Activated CD8-positive, alpha-beta memory T cell treated with anti-CD3 and anti-CD28 coated beads, Interleukin-2, amount 10 ng/mL, durations not matched to agents 7 days and 5 days (primary cell): Measurements from ENCODE around the gene CPSF7. TPM values are rescaled to one million over a fixed set of nuclear protein-coding genes. Genes with fewer than 3 reads are reported as not detected.
A peak's percentile ranks its signal among the peaks of the same experiment; 100 is the strongest.
"Not testable (repeated sequence)": the region's sequence is repeated elsewhere in the genome, so short reads cannot be mapped to it uniquely, and the experiment has no call there.

ENCODE experiments used
- ATAC-seq: fragments of 150-1000 bp; cut with Tn5 transposase; one replicate; pipeline ENCODE4 v1.10.0; 2021; ENCODE audit warnings: moderate library complexity
- CTCF ChIA-PET: fragments of 350-600 bp; sonication (Branson Sonifier 250); formaldehyde crosslinking; loops from one replicate; lab custom pipeline; 2021; ENCODE audit warnings: antibody characterized with exemption; lab: Charles Lee
- DNase-seq: peaks from one replicate; pipeline ENCODE4 v3.0.0-alpha.2; 2020
- H3K27ac Mint-ChIP-seq: one replicate; pipeline ENCODE4 v1.8.0; 2021; ENCODE audit warnings: mild to moderate bottlenecking, mixed read lengths
- H3K27me3 Mint-ChIP-seq: one replicate; pipeline ENCODE4 v1.8.0; 2021; ENCODE audit warnings: mixed read lengths
- H3K36me3 Mint-ChIP-seq: one replicate; pipeline ENCODE4 v1.8.0; 2021; ENCODE audit warnings: mild to moderate bottlenecking, mixed read lengths
- H3K4me1 Mint-ChIP-seq: one replicate; pipeline ENCODE4 v1.8.0; 2021; ENCODE audit warnings: mixed read lengths
- H3K4me3 Mint-ChIP-seq: one replicate; pipeline ENCODE4 v1.8.0; 2021; ENCODE audit warnings: mild to moderate bottlenecking, moderate library complexity, mixed read lengths
- H3K9me3 Mint-ChIP-seq: one replicate; pipeline ENCODE4 v1.8.0; 2022; ENCODE audit warnings: low read depth, mixed read lengths
- total RNA-seq, 2 experiments: library from RNA; stranded (reverse); gene quantifications; one replicate each; pipeline ENCODE4 v1.2.3, GENCODE V29; 2021

Gene CPSF7
- total RNA-seq, 2 experiments from 2014 or later: 103 to 118 TPM

DNA sequence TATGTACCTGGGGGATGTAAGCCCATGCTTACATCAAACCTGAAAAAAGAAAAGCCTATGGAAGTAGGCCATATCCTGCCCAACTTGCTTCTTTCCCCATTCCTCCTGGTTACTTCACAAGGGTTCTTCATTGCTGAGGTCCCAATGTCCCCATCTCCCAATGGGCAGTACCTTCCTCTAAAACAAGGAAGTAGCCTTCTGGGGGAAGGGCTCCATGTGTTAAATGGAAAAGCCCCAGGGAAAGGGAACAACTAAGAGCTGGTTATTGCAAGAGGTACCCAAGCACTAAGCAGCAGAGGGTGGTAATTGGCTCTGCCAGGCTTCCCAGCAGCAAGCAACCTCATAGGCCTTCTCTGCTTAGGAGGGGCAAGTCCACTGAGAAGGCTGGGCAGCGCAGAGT lies 26.1 kb downstream of the CPSF7 start:
- CTCF ChIA-PET: no interaction called here
- peaks cover 47% of the 10 kb centered on the region for H3K36me3 Mint-ChIP-seq
- no peaks in the 10 kb centered on the region for H3K9me3 Mint-ChIP-seq
- ATAC-seq (no peak), DNase-seq (no peak)
- H3K4me1 Mint-ChIP-seq: no peaks in the 10 kb centered on the region
- H3K27ac Mint-ChIP-seq: no peak overlapping the region
- no peaks in the 10 kb centered on the region for H3K27me3 Mint-ChIP-seq
- H3K4me3 Mint-ChIP-seq: no peak overlapping the region

DNA sequence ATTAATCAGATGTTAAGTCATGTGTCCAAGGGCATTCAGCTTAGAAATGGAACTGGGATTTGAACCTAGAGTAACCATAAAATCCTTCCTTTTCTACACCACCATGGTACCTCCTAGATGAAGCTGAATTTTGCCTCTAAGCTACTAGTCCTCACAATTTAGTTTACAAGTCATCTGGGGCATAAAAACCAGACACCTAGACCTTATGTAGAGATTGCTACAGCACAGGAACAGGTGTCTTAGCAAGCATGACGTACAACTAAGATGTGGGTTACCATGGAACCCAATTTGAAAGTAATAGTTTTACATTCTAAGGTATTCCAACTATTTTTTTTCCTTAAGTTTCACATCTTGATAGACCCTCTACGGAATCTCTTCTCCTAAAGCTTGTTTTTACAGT lies 28.2 kb downstream of the CPSF7 start:
- Mint-ChIP-seq H3K36me3 (peaks cover 38% of the 10 kb centered on the region), H3K27ac (no peak overlapping the region)

DNA sequence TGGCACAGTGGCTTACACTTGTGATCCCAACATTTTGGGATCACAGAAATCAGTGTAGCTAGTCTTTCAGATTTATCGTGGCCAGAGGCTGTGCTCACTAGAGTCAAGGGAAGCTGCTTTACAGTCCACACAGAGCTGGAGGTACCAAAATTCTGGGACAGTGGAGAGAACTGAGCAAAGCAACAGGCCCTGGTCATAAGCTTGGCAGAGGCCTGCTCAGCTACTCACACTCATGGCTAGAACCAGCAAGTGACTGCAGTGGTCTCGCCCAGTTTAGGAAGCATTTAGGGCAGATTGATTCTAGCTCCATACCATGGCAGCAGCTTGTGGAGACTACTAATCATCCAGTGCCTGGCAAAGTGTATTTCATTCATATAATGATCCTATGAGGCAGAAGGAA lies 28.6 kb downstream of the CPSF7 start:
- Mint-ChIP-seq H3K27me3 (no peaks in the 10 kb centered on the region), H3K36me3 (peaks cover 35% of the 10 kb centered on the region), H3K9me3 (no peaks in the 10 kb centered on the region), H3K4me1 (no peaks in the 10 kb centered on the region), H3K27ac (no peak overlapping the region), H3K4me3 (no peak overlapping the region)
- no peak for DNase-seq
- no peak for ATAC-seq
- CTCF ChIA-PET: interaction anchor here (0.5 to 5.1 kb wide), 5 partner anchors 8 to 65 kb away, joined by 5 to 21 read pairs (median 11); partner anchors contain the start of gene TMEM216

More for the DNA sequence above, 28.2 kb downstream of the CPSF7 start:
- Mint-ChIP-seq H3K4me1 (no peaks in the 10 kb centered on the region), H3K9me3 (no peaks in the 10 kb centered on the region), H3K27me3 (no peaks in the 10 kb centered on the region), H3K4me3 (no peak overlapping the region)
- no peak for ATAC-seq
- DNase-seq: no peak
- CTCF ChIA-PET: interaction anchor here (1.9 to 5.1 kb wide), 4 partner anchors 9 to 65 kb away, joined by 9 to 21 read pairs (median 12); partner anchors contain the start of gene TMEM216

GRCh38 chr11:61392981-61393595 lies 36.7 kb downstream of the CPSF7 start:
- Mint-ChIP-seq H3K27me3 (no peaks in the 10 kb centered on the region), H3K36me3 (peaks cover 20% of the 10 kb centered on the region), H3K4me3 (peak overlapping the region; percentile 90), H3K4me1 (peaks cover 22% of the 10 kb centered on the region), H3K9me3 (no peaks in the 10 kb centered on the region), H3K27ac (peak overlapping the region; percentile 96)
- no peak for ATAC-seq
- CTCF ChIA-PET: interaction anchor here (0.8 to 7.6 kb wide), 10 partner anchors 7 to 354 kb away, joined by 3 to 71 read pairs (median 10); partner anchors contain the start of genes CPSF7, CYB561A3, SDHAF2 and TMEM138
- no peak for DNase-seq

DNA sequence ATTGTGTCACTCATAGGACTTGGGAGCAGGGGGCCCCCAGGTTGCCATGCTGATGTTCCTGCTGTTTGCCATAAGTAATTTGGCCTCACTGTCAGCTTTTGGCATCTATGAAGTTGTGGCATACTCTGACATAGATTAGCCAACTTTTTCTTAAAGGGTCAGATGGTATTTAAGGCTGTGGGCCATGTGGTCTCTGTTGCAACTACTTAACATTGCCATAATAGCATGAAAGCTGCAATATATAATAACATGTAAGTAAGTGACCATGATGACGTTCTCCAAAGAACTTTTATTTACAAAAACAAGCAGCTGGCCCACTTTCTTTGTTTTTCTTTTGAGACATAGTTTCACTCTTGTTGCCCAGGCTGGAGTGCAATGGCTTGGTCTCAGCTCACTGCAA lies 39.6 kb downstream of the CPSF7 start:
- no peaks in the 10 kb centered on the region for H3K27me3 Mint-ChIP-seq
- CTCF ChIA-PET: interaction anchor here (0.7 to 7.6 kb wide), 2 partner anchors 55 to 81 kb away, joined by 3 to 71 read pairs; no protein-coding TSS in a partner anchor
- no peak for ATAC-seq
- no peak for DNase-seq
- no peak overlapping the region for H3K27ac Mint-ChIP-seq
- peaks cover 28% of the 10 kb centered on the region for H3K4me1 Mint-ChIP-seq
- H3K4me3 Mint-ChIP-seq: no peak overlapping the region
- no peaks in the 10 kb centered on the region for H3K9me3 Mint-ChIP-seq
- H3K36me3 Mint-ChIP-seq: peaks cover 9% of the 10 kb centered on the region

- Mint-ChIP-seq H3K4me1 (peaks cover 5% of the 10 kb centered on the region), H3K4me3 (no peak overlapping the region), H3K9me3 (no peaks in the 10 kb centered on the region), H3K27ac (no peak overlapping the region), H3K27me3 (no peaks in the 10 kb centered on the region), H3K36me3 (no peaks in the 10 kb centered on the region)
- CTCF ChIA-PET: interaction anchor here (0.8 to 8.1 kb wide), 26 partner anchors 10 to 554 kb away, joined by 3 to 261 read pairs (median 12); partner anchors contain the start of genes CPSF7, CYB561A3, DDB1 and SDHAF2
- DNase-seq (no peak), ATAC-seq (no peak)
Observed at GRCh38 chr11:61384271-61385242, 45.2 kb downstream of the CPSF7 start.

- not testable (repeated sequence) for H3K4me1 Mint-ChIP-seq, H3K27ac Mint-ChIP-seq, ATAC-seq, DNase-seq, H3K4me3 Mint-ChIP-seq, H3K27me3 Mint-ChIP-seq, H3K9me3 Mint-ChIP-seq, H3K36me3 Mint-ChIP-seq
- CTCF ChIA-PET: interaction anchor here (1.2 to 8.1 kb wide), 7 partner anchors 9 to 131 kb away, joined by 4 to 261 read pairs (median 18); partner anchors contain the start of genes CYB561A3, DDB1, TKFC and TMEM138
Observed at GRCh38 chr11:61383859-61384258, 45.9 kb downstream of the CPSF7 start.

DNA sequence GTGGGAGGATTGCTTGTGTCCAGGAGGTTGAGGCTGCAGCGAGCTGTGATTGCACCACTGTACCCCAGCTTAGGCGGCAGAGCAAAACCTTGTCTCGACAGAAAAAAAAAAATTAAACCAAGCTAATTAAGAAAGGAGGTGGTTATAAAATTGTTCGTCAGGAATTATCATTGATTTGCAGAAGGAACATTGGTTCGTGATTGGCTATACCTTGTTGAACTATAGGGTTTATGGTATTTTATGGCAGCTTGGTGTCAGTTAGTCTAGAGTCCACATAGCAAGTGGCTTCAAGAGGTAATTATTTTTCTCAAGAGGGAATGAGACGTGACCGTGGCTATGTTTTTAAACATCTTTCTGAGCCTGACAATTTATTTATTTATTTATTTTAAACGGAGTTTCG lies 48.9 kb downstream of the CPSF7 start:
- Mint-ChIP-seq H3K9me3 (no peaks in the 10 kb centered on the region), H3K4me3 (no peak overlapping the region), H3K27ac (no peak overlapping the region), H3K27me3 (no peaks in the 10 kb centered on the region), H3K4me1 (peaks cover 5% of the 10 kb centered on the region), H3K36me3 (peaks cover 4% of the 10 kb centered on the region)
- DNase-seq (no peak), ATAC-seq (no peak)
- CTCF ChIA-PET: interaction anchor here (0.7 to 1.0 kb wide), 3 partner anchors 39 to 90 kb away, joined by 3 to 5 read pairs (median 4); no protein-coding TSS in a partner anchor

DNA sequence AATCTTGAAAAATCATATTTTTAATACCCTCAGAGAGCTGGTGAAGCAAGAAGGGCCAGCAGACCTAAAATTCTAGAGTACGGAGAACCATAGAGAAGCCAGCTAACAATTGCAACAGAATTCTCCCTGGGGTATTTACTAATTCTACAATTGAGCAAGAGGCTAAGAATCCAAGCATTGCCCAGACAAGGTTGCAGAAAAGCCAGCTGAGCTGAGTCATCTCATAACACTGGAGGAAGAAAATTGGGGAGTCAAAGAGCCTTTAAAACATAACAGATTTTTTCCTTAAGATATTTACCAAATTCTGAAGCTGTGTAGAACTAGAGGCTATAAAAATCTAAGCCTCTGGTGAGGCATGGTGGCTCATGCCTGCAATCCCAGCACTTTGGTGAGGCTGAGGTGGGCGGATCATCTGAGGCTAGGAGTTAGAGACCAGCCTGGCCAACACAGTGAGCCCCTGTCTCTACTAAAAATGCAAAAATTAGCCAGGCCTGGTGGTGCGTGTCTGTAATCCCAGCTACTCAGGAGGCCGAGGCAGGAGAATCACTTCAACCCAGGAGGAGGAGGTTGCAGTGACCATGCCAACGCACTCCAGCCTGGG lies 51.0 kb downstream of the CPSF7 start:
- H3K36me3 Mint-ChIP-seq: peaks cover 16% of the 10 kb centered on the region
- H3K4me3 Mint-ChIP-seq: no peak overlapping the region
- CTCF ChIA-PET: interaction anchor here (1.2 kb wide), 1 partner anchor 16 kb away, joined by 4 read pairs; the partner anchor contains the start of gene TMEM138
- no peak for ATAC-seq
- H3K4me1 Mint-ChIP-seq: no peaks in the 10 kb centered on the region
- no peaks in the 10 kb centered on the region for H3K27me3 Mint-ChIP-seq
- no peak for DNase-seq
- H3K27ac Mint-ChIP-seq: no peak overlapping the region
- no peaks in the 10 kb centered on the region for H3K9me3 Mint-ChIP-seq

DNA sequence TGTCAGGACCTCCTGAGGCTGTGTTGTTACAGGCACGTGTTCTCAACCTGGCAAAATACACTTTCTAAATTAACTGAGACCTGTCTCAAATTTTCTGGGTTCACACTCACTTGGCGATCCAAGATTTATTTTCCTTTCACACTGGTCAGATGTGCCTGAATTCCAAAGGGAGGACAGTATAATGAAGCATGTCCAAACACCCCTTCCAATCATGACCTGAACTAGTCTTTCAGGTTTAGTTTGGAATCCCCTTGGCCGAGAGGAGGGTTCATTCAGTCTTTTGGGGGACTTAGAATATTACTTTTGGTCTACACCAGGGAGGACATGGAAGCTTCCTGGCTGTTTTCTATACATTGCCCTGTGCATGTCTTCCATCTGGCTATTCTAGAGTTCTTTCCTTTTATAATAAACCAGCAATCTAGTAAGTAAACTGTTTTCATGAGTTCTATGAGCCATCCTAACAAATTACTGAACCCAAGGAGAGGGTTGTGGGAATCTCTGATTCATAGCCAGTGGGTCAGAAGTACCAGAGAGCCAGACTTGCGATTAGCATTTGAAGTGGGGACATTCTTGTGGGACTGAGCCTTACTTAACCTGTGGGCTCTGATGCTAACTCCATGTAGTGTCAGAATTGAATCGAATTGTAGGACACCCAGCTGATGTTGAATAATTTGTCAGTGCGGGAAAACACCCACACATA lies 52.2 kb downstream of the CPSF7 start:
- Mint-ChIP-seq H3K4me3 (no peak overlapping the region), H3K27ac (no peak overlapping the region), H3K27me3 (no peaks in the 10 kb centered on the region), H3K4me1 (no peaks in the 10 kb centered on the region), H3K36me3 (peaks cover 19% of the 10 kb centered on the region), H3K9me3 (no peaks in the 10 kb centered on the region)
- CTCF ChIA-PET: interaction anchor here (1.2 kb wide), 1 partner anchor 41 kb away, joined by 3 read pairs; no protein-coding TSS in a partner anchor
- no peak for ATAC-seq
- DNase-seq: no peak

DNA sequence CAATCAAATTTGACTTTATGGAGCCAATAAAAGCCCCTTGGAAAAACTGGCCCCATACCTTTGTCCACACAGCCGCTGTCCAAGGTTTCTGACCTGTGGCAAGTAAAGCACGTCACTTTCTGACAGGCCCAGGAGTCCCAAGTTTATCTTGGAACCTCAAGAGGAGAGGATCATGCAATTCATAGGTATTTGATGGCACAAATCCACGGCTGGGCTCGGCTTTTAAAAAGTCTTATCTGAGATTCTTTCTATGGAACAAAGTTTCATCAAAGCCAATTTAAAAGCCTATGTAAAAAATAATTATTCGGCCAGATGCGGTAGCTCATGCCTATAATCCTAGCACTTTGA lies 54.0 kb downstream of the CPSF7 start:
- no peak overlapping the region for H3K27ac Mint-ChIP-seq
- no peak for ATAC-seq
- CTCF ChIA-PET: interaction anchor here (0.7 to 2.9 kb wide), 3 partner anchors 10 to 315 kb away, joined by 3 to 18 read pairs (median 3); no protein-coding TSS in a partner anchor
- no peak overlapping the region for H3K4me3 Mint-ChIP-seq
- DNase-seq: no peak
- no peaks in the 10 kb centered on the region for H3K27me3 Mint-ChIP-seq
- H3K9me3 Mint-ChIP-seq: peaks cover 2% of the 10 kb centered on the region
- peaks cover 31% of the 10 kb centered on the region for H3K36me3 Mint-ChIP-seq
- no peaks in the 10 kb centered on the region for H3K4me1 Mint-ChIP-seq

GRCh38 chr11:61372659-61373420 lies 56.9 kb downstream of the CPSF7 start:
- Mint-ChIP-seq H3K4me1 (peaks cover 19% of the 10 kb centered on the region), H3K9me3 (peaks cover 2% of the 10 kb centered on the region), H3K27ac (no peak overlapping the region), H3K36me3 (peaks cover 55% of the 10 kb centered on the region), H3K27me3 (no peaks in the 10 kb centered on the region), H3K4me3 (no peak overlapping the region)
- DNase-seq (no peak), ATAC-seq (no peak)
- CTCF ChIA-PET: interaction anchor here (0.7 to 4.5 kb wide), 3 partner anchors 11 to 63 kb away, joined by 3 to 23 read pairs (median 7); partner anchors contain the start of genes CYB561A3 and TMEM138
